ENCODE data around the gene RAD23B.

- TF ChIP-seq POLR2A (IDR thresholded peaks at IDR 0.05) (no peak), CTCF (IDR thresholded peaks at IDR 0.05) (no peak)
Observed at GRCh38 chr9:107363516-107364152, 80.6 kb downstream of the RAD23B start.

Measured in Peyer's patch (tissue), 4 donors.